DMS53 (cell line): Measurements from ENCODE around the gene PPIL1.
"Not testable (repeated sequence)": the region's sequence is repeated elsewhere in the genome, so short reads cannot be mapped to it uniquely, and the experiment has no call there.

Source experiments
- DNase-seq: peaks from one replicate; lab custom pipeline; 2025; lab: John Stamatoyannopoulos, UW

PPIL1 gene

GRCh38 chr6:36874443-36875249 is at the start of gene PPIL1:
TSS of gene PPIL1 (minus strand) at chr6:36874803. CDS start at chr6:36874772, 31 bp downstream.
- peak; percentile 92 for DNase-seq

- DNase-seq: no peak
These were observed 49.5 kb upstream of the PPIL1 start for GRCh38 chr6:36924131-36924530.

GRCh38 chr6:36920546-36920945 is 45.9 kb upstream of the PPIL1 start:
- no peak for DNase-seq

- no peak for DNase-seq
These were observed 45.4 kb upstream of the PPIL1 start for GRCh38 chr6:36920049-36920448.

GRCh38 chr6:36917541-36918193 is 43.1 kb upstream of the PPIL1 start:
- no peak for DNase-seq

GRCh38 chr6:36916126-36916525 is 41.5 kb upstream of the PPIL1 start:
- DNase-seq: no peak

GRCh38 chr6:36915599-36915998 is 41.0 kb upstream of the PPIL1 start:
- DNase-seq: no peak

GRCh38 chr6:36914227-36914794 is 39.7 kb upstream of the PPIL1 start:
- peak; percentile 73 for DNase-seq

- DNase-seq: no peak
These were observed 38.5 kb upstream of the PPIL1 start for GRCh38 chr6:36913082-36913481.

GRCh38 chr6:36912586-36912985 is 38.0 kb upstream of the PPIL1 start:
- no peak for DNase-seq

- DNase-seq: no peak
These were observed 37.4 kb upstream of the PPIL1 start for GRCh38 chr6:36912030-36912454.

- DNase-seq: no peak
These were observed 34.1 kb upstream of the PPIL1 start for GRCh38 chr6:36908747-36909146.

- DNase-seq: no peak
These were observed 33.2 kb upstream of the PPIL1 start for GRCh38 chr6:36907781-36908180.

- DNase-seq: peak; percentile 26
These were observed 32.1 kb upstream of the PPIL1 start for GRCh38 chr6:36906539-36907325.

GRCh38 chr6:36904851-36905393 is 30.3 kb upstream of the PPIL1 start:
- DNase-seq: no peak

GRCh38 chr6:36904114-36904513 is 29.5 kb upstream of the PPIL1 start:
- DNase-seq: no peak

- DNase-seq: peak; percentile 22
These were observed 23.0 kb upstream of the PPIL1 start for GRCh38 chr6:36897609-36898008.

GRCh38 chr6:36893976-36894932 is 19.7 kb upstream of the PPIL1 start:
- no peak for DNase-seq

GRCh38 chr6:36891153-36891552 is 16.6 kb upstream of the PPIL1 start:
- DNase-seq: not testable (repeated sequence)

GRCh38 chr6:36890112-36890663 is 15.6 kb upstream of the PPIL1 start:
- no peak for DNase-seq
